HG03103 (cell line): ENCODE results near the gene NCKAP5L.
"Not testable (repeated sequence)": the region's sequence is repeated elsewhere in the genome, so short reads cannot be mapped to it uniquely, and the experiment has no call there.

Experiments used
- ATAC-seq: cut with Tn5 transposase; IDR thresholded peaks from one replicate; pipeline ENCODE4 v1.9.1; 2021; ENCODE audit warnings: low read depth; ENCODE audit not compliant: unreplicated experiment

The NCKAP5L gene, protein sequence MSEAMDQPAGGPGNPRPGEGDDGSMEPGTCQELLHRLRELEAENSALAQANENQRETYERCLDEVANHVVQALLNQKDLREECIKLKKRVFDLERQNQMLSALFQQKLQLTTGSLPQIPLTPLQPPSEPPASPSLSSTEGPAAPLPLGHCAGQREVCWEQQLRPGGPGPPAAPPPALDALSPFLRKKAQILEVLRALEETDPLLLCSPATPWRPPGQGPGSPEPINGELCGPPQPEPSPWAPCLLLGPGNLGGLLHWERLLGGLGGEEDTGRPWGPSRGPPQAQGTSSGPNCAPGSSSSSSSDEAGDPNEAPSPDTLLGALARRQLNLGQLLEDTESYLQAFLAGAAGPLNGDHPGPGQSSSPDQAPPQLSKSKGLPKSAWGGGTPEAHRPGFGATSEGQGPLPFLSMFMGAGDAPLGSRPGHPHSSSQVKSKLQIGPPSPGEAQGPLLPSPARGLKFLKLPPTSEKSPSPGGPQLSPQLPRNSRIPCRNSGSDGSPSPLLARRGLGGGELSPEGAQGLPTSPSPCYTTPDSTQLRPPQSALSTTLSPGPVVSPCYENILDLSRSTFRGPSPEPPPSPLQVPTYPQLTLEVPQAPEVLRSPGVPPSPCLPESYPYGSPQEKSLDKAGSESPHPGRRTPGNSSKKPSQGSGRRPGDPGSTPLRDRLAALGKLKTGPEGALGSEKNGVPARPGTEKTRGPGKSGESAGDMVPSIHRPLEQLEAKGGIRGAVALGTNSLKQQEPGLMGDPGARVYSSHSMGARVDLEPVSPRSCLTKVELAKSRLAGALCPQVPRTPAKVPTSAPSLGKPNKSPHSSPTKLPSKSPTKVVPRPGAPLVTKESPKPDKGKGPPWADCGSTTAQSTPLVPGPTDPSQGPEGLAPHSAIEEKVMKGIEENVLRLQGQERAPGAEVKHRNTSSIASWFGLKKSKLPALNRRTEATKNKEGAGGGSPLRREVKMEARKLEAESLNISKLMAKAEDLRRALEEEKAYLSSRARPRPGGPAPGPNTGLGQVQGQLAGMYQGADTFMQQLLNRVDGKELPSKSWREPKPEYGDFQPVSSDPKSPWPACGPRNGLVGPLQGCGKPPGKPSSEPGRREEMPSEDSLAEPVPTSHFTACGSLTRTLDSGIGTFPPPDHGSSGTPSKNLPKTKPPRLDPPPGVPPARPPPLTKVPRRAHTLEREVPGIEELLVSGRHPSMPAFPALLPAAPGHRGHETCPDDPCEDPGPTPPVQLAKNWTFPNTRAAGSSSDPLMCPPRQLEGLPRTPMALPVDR (N-terminal part only)

DNA sequence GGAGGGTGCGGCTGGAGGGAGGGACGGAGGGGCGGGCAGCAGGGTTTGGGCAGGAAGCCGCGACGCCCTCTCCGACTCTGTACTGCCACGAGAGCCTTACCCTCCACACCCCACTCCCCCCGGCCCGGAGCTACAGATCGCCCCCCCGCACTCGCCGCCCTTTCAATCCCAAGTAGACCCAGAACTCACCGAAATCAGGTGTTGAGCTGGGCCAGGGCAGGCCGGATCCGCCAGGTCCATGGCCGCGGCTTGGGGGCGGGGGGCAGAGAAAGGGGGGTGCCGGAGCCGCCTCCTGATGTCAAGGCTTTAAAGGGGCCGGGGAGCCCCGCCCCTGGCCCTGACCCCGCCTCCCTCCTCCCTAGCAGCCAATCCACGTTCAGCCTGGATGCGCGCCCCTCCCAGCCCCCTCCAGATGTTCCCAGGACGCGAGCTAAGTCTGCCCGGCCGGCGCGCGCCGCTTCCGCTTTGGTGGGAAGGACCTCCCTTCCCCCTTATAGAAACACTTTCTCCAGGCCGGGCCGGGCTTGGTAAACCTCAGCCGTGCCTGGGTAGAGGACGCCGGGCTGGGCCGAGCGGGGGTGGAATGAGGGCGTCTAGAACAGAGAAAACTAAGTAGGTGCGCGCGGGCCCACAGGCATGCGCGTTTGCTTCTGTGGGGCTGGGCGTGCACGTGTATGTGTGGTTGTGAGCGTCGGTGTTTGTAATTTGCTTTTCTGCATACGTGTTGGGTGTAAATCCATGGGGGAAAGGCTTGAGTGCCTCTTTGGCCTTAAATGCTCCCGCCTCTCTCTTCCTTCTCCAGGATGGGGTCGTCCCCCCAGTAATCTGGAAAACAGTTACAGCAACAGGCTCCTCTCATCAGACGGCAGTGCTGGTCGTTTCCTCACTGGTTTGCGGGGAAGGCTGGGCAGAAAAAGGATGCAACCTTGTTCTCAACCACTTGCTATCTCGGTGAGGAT is at the start of gene NCKAP5L:
TSS of gene NCKAP5L (minus strand) at position 281 of the 959 bp plus-strand sequence. CDS start 24,369 bp downstream, outside the sequence.
- ATAC-seq, result peak; percentile 78

DNA sequence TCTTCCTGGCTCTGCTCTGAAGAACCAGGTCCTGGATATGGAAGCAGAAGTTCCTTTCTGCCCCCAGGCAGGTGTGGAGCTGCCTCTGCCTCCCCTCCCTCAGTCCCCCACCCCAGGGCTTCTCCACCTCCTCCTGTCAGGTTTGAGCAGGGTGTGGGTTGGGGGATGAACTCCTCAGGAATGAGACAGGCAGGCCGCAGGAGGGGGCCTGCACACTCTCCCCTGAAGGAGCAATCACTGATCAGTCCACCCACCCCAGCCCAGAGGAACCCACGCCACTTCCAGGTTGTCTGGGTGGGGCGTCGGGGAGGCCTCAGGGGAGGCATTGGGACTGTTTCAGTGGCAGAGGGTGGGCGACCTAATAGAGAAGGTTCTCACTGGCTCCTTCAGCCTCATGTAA is 48.9 kb upstream of the NCKAP5L start:
- ATAC-seq, result no peak

DNA sequence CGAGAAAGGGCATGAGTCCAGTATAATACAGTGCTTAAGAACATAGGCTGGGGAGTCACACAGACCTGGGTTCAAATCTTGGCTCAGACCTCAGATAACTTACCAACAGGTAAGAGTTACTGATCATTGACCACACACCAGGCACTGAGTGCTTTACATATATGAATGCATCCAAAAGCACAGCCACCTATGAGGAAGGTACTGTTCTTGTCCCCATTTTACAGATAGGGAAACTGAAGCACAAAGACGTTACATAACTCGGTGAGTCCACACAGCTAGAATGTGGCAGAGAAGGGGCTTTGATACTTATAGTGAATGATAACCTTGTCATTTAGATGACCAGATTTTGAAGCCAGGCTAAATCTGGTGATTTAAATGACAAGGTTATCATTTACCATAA is 47.9 kb upstream of the NCKAP5L start:
- no peak for ATAC-seq

DNA sequence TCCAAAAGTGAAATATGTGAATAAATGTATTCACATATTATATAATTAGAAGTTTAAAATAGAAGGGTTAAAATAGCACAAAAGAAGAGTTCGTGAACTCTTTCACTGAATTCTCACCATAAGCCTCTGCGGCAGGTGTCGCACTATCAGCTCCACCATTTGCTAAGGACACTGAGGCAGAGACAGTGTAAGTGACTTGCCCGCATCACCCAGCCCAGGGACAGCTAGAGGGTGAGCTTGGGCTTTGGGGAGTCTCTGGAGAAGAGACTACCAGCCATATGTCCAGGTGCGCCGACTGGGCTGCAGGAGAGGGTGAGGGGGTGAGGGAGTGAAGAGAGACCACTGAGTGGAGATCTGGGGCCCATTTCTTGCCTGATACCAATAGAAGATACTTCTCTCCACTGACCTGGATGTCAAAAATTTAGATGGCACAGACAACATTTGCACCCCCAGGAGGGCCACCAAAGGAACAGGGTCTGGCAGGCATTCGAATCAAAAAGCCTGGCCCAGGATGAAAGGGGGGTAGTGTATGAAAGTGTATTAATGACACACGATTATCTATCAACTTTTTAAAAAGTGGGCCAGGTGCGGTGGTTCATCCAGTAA is 47.0 kb upstream of the NCKAP5L start:
- ATAC-seq, result no peak

DNA sequence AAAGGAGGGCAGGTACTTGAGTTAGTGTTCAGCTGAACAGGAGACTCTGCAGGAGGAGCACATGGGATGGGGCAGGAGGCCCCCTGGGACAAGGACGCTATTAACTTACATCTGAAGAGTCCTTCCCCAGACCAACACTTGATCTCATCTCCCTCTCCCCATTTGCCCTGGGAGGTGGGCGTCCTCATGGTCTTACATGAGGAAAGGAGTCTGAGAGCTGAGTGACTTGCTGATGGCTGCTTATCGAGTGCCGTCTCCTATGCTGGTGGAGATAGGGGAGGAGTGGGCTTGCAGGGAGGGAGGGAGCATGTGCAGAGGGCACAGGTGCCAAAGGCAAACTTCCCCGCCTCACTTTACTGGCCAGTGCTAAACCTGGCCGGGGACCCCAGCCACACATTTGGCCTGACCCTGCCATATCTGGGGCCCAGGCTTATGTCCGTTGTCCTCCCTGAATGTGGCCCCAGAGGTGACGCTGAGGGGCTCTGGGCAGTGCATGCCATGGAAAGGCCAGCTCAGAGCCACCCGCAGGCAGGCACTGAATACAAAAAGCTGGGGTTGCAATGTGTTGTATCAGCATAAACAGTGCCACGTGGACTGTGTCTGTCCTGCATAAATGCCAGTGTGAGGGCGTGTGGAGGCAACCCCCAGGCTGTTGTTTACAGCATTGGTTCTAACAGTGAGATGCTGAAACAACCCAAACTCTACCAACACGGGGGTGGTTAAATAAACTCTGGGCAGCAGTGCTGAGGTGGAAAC is 46.1 kb upstream of the NCKAP5L start:
- no peak for ATAC-seq

DNA sequence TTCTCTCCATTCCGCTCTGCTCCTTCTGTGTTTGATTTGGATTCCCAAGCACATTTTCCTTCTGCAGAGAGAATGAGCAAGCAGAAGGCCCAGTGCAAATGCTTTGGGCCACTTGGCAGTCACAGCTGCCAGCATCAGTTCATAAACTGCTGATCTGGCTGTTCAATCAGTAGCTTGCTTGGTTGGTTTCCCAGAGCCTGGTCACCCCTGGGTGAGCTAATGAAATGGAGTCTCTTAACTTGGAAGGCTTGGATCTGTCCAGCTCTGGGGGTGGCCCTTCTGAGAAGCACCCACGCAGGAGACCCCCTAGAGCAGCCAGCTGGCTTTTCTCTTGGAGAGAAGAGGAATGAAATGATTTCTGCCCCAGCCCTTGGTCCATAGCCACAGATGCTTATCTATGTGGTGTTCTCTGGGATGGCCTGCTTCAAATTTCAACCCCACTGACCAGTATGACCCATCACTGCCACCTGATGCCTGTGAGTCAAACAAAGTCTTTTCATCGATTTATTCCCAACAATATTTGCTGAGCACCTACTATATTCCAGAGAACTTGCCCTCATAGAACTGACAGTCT is 45.2 kb upstream of the NCKAP5L start:
- no peak for ATAC-seq

DNA sequence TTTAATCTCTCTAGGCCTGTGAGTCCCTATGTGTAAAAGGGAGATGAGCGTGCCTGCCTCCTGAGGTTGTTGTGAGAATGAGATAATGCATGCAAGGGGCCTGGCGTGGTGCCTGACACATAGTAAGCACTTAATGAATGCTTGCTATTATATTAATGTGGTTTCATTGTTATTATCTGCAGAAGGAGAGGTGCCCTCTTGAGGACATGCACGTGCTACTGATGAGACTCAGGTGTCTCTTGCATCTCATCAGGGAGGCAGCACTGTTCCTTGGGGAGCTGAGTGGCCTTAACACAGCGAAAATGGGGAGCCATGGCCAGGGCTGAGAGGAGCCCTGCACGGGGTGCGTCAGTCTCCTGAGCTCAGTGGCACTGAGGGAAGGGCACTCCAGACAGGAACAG is 44.6 kb upstream of the NCKAP5L start:
- no peak for ATAC-seq

DNA sequence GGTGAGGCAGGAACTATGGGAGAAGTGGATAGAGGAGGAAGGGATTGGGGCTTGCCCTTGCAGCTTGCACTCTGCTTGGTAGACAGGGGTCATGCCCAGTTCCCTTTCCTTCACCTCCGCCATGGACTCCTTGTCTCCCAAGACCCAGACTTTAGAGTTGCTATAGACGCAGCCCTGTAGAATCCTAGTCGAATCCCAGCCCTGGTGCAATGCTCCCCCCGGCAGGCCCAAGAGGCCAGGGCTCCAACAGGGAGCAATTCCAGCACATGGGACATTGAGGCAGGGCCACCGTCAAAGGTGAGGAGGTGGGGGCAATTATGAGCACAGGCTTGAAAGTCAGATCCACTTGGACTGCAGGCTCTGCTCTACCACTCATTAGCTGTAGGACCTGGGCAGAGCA is 44.2 kb upstream of the NCKAP5L start:
- no peak for ATAC-seq

DNA sequence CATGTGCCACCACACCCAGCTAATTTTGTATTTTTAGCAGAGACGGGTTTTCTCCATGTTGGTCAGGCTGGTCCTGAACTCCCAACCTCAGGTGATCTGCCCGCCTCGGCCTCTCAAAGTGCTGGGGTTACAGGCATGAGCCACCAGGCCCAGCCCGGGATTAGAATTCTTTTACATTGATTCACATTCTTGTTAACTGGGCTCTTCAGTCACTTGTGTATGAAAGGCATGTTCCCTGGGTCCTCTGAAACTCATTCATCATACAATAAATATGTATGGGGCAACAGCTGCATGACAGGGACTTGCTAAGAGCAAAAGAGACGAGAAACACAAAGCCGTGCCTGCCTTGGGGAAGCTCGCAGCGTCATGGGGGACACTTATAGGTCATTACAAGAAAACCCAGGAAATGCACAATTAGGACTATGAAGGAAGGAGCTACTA is 43.6 kb upstream of the NCKAP5L start:
- ATAC-seq, result not testable (repeated sequence)

DNA sequence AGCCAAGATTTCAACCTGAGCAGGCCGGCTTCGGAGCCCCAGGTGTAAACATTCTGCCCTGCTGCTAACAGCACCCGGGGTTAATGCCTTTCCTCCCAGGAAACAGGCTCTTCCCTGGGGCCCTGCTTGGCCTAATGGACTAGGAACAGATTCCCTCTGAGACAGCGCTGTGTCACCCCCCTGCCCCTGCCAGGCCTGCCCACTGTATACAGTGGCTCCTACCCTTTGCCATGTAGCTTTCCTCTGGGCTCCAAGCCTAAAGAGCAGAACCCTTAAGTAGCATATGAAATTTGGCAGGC is 43.0 kb upstream of the NCKAP5L start:
- no peak for ATAC-seq

DNA sequence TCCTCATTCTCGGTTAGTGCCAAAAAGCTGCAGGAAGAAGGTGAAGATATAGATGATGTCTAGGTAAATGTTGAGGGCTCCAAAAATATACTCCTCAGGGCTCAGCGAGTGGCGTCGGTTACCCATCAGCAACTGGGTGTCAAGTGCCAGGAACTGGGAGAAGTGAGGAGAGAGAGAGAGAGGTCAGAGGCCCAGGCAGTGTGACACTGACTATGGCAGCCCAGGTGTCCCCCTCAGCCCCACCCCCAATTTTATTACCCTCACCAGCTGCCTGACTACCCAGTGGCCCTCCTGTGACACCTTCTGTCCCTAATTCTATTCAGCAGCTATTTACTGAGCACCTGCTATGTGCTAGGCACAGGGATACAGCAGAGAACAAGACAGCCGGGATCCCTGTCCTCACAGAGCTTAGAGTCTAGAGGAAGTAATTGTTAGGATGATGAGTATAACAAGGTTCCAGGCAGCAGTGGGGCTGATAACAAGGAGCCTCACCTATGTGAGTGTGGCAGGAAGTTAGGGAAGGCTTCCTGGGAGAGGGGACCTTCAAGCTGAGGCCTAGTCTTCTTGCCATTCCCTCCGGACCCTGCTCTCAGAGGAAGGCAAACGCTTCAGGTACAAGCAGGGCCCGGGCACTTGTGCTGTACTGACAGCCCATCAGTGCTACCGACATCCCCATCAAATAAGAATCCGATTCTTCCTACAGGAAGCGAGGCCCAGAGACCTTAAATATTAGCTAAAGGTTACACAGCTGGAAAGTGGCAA is 42.5 kb upstream of the NCKAP5L start:
- no peak for ATAC-seq

DNA sequence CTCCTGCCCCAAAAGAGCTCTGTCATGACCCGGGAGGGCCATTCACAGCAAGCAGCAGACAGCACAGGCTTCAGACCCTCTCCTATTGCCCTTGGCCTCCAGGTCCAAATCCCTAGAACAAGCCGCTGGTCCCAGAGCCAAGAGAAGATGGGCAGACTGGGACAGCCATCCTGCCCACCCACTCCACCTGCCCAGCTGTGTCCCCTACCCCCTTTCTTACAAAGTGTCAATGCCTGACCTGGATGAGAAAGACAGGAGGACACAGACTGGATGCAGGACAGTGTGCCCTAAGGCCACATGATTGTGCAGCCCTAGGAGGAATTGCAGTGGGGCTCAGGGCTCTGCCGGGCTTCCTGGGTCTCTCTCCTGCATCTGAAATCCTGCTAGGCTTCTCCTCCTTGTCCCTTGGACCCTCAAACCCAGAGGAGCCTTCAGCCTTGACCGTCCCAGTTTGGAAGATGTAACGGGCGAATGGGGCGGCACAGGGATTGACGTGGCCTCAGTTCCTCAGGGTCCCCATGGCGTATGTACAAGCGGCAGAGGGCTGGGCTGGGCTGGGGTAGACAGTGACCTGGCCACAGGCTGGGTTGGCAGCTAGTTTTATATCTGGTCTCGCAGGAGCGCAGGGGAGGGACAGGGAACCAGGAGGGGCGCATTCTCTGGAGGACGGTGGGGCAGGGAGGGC is 41.7 kb upstream of the NCKAP5L start:
- ATAC-seq, result no peak

DNA sequence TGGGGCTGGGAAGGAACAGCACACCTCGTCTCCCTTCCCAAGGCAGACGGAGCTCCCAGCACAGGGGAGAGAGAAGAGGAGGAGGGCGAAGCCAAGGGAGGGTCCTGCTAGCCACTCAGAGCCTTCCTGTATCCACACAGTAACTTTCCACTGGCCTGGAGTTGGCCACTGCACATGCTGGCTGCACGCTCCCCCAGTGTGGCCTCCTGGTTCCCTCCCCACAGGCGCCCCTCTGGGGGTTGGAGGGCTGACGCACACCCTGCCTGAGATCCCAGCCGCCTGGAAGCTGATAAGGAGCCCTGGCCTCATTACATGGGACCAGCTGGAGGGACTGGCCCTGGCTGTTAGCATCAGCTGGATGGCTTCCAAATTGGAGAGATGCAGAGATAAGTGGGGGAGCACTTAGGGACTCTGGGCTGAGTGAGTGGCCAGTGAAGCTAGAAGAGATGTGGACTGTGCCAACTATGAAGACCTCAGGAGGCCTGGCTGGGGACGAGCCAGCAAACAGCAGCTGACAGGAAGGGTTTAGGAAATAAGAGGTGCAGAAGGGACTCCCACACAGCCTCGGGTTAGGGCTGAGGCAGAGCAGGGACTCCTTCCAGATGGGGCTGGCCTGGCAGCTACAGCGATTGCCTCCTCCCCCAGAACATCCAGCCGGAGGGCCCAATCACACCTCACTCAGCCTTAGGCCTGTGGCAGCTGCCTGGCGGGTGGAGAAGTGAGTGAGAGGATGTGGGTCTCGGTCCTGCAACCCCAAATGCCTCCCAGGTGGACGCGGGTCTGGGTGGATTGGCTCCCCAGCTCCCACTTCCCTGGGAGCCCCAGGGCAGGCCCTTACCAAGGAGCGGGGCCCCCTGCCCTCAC is 41.0 kb upstream of the NCKAP5L start:
- no peak for ATAC-seq

DNA sequence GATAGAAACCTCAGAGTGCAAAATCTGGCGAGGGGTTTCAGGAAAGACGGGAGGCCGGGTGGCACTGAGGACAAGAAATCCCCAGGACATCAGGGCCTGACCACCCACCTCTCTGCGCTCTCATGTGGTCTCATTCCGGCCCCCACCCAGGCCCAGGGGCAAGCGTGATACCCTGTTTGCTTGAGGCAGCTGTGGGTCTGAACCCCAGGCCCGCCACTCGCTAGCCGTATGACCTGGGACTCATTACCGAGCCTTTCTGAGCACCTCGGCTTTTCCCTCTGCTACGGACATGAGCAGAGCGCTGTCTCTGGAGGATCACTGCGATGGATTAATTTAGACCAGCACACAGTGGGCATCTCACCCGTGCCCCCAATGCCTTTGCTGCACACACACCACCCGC is 40.2 kb upstream of the NCKAP5L start:
- ATAC-seq, result no peak

DNA sequence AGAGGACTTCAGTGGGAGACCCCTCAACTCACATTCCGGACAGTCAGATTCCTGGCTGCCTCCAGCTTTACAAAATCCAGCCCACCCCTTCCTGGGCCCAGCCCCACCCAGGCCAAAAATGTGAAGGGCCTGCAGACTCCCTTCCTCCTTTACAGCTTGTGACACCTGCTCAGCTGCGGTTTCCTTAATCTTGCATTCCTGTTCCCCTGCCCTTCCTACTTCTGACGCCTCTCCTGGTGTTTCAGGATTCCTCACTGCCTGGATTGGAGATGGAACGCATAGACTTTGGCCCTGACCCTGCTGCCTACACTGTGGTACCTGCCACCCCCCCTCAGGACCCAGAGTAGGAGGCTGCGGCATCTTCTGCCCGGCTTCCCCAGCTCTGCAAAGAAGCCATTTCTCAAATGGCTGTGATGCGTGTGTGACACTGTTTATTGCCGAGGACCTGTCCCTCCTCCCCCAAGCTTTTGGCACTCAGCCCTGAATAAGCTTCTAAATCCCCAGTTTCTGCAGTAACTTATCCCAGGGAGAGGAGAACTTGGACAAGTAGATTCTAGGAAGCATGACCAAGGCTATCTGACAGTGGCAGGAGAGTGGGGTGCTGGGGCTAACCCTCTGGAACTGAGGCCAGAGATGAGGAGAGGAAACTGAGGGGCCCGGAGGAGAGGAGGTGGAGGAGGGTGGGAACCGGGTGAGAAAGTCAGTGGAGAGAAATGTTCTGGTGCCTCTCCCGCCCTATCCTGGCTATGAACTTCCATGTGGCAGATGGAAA is 39.5 kb upstream of the NCKAP5L start:
- no peak for ATAC-seq
